ENCODE data around the gene STK40. TPM values are rescaled to one million over a fixed set of nuclear protein-coding genes. Genes with fewer than 3 reads are reported as not detected.

The STK40 gene
- total RNA-seq, 4 donors from 2014 or later = 19.1 to 84.5 (median 44.0) TPM

DNA sequence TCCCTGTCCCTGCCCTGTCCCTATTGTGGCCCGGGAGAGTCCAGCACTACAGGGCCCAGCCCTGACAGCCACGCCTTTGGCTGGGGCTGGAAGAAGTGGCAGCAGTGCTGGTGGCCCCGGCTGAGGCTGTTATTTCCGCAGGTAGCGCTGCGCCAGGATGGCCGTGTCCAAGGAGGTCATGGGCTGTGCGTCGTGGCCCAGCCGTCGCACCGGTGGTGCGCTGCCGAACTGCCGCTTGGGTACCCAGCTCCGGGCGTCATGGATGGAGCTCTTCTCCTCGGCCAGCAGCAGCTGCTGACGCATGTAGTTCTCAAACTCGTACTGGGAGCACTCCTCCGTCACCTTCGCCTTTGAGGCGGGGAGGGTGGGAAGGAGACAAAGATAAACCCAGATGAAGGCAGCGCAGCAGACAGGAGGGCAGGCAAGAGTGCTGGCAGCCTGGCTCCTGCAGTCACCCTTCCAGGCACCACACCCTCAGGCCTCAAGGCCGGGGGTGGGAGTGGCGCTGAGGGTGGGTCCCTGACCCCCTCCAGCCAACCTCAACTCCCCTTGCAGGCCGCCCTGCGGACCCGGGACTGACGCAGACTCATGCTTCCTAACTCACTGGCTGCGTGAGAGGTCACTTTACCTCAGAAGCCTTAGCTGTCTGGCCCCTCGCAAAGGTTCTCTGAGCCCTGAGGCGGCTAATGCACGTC is 44.0 kb downstream of the STK40 start:
- Histone ChIP-seq H3K36me3 (no peaks in the 10 kb centered on the region), H3K4me1 (no peaks in the 10 kb centered on the region)
- no peak for TF ChIP-seq POLR2A (IDR thresholded peaks at IDR 0.05)
- TF ChIP-seq, protein P1, sequence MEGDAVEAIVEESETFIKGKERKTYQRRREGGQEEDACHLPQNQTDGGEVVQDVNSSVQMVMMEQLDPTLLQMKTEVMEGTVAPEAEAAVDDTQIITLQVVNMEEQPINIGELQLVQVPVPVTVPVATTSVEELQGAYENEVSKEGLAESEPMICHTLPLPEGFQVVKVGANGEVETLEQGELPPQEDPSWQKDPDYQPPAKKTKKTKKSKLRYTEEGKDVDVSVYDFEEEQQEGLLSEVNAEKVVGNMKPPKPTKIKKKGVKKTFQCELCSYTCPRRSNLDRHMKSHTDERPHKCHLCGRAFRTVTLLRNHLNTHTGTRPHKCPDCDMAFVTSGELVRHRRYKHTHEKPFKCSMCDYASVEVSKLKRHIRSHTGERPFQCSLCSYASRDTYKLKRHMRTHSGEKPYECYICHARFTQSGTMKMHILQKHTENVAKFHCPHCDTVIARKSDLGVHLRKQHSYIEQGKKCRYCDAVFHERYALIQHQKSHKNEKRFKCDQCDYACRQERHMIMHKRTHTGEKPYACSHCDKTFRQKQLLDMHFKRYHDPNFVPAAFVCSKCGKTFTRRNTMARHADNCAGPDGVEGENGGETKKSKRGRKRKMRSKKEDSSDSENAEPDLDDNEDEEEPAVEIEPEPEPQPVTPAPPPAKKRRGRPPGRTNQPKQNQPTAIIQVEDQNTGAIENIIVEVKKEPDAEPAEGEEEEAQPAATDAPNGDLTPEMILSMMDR (IDR thresholded peaks at IDR 0.05) = no peak

DNA sequence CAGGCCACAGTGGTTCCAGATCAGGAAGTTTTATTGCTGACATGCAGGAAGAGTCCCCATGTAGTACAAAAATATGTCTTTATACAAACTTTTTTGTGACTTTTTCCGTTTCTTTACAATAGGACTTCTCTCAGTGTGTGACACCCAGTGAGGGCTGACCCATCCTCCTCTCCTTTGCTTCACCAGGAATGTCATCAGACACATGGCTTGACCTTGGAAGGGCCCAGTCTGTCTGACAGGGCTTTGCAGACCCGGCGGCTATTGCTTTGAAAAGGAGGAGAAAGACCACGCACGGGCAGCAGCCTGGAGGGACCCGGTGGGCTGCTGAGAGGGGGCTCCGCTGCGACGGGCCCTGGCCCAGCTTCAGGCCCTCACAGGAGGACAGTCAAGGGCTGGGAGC is 46.1 kb downstream of the STK40 start:
- TF ChIP-seq, protein P1 (IDR thresholded peaks at IDR 0.05) = no peak
- no peak for TF ChIP-seq POLR2A (IDR thresholded peaks at IDR 0.05)
- Histone ChIP-seq H3K27me3 (no peaks in the 10 kb centered on the region), H3K9me3 (no peaks in the 10 kb centered on the region), H3K4me3 (no peak overlapping the region), H3K4me1 (no peaks in the 10 kb centered on the region), H3K27ac (no peak overlapping the region), H3K36me3 (no peaks in the 10 kb centered on the region)
- no peak for DNase-seq
- intact Hi-C loops (cut with DNase I; ENCODE audit: low total_unique reads) = loop anchor here (5.0 kb wide), 1 partner anchor 83 kb away; no protein-coding TSS in a partner anchor

More for the DNA sequence above, 44.0 kb downstream of the STK40 start:
- H3K4me3 ChIP-seq = no peak overlapping the region
- no peaks in the 10 kb centered on the region for H3K9me3 ChIP-seq
- H3K27me3 ChIP-seq = no peaks in the 10 kb centered on the region
- intact Hi-C loops (cut with DNase I; ENCODE audit: low total_unique reads) = loop anchor here (5.0 kb wide), 1 partner anchor 81 kb away; no protein-coding TSS in a partner anchor
- H3K27ac ChIP-seq = no peak overlapping the region
- DNase-seq = no peak

DNA sequence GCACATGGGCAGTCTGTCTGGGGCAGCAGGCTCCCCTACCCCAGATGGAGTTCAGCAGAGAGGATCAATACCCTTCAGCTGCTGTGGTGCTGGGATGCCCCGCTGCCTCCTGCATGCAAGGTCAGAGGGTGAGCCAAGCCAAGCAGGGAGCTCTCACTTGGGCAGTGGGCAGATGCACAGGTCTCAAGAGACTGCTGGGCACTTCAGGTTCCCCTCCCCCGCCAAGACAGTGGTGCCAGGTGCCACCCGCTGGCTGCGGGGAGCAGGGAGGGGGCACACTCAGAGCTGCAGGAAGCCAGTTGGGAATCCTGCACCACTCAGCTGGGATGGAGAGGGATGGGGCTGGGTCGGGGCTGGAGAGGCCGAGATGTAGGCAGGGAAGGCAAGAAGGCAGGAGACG is 46.5 kb downstream of the STK40 start:
- no peak overlapping the region for H3K27ac ChIP-seq
- no peaks in the 10 kb centered on the region for H3K9me3 ChIP-seq
- H3K36me3 ChIP-seq = no peaks in the 10 kb centered on the region
- TF ChIP-seq, protein P1 (IDR thresholded peaks at IDR 0.05) = no peak
- TF ChIP-seq POLR2A (IDR thresholded peaks at IDR 0.05) = no peak
- intact Hi-C loops (cut with DNase I; ENCODE audit: low total_unique reads) = no loop called here
- H3K4me1 ChIP-seq = no peaks in the 10 kb centered on the region
- H3K4me3 ChIP-seq = no peak overlapping the region
- H3K27me3 ChIP-seq = no peaks in the 10 kb centered on the region
- no peak for DNase-seq

DNA sequence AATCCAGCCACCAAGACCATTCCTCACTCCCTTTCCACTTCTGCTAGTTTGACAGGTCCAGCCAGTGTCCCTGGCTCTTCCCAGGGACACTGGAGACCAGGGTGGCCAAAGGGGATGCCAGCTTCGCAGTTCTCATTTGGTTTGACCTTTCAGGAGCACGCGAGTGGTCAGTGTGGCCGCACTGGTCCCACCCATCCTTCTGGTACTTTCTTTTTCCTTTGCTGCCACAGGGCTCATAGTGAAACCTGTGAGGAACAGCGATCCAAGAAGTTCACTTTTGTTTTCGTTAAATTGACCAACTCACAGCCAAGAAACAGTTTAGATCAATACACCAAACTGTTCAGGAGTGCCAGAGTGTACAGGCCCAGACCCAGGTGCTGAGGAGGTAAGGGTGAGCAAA is 47.9 kb downstream of the STK40 start:
- Histone ChIP-seq H3K27me3 (no peaks in the 10 kb centered on the region), H3K4me1 (no peaks in the 10 kb centered on the region), H3K4me3 (no peak overlapping the region), H3K9me3 (no peaks in the 10 kb centered on the region), H3K36me3 (no peaks in the 10 kb centered on the region), H3K27ac (no peak overlapping the region)
- no peak for DNase-seq
- intact Hi-C loops (cut with DNase I; ENCODE audit: low total_unique reads) = no loop called here
- TF ChIP-seq, protein P1 (IDR thresholded peaks at IDR 0.05) = no peak
- TF ChIP-seq POLR2A (IDR thresholded peaks at IDR 0.05) = no peak

DNA sequence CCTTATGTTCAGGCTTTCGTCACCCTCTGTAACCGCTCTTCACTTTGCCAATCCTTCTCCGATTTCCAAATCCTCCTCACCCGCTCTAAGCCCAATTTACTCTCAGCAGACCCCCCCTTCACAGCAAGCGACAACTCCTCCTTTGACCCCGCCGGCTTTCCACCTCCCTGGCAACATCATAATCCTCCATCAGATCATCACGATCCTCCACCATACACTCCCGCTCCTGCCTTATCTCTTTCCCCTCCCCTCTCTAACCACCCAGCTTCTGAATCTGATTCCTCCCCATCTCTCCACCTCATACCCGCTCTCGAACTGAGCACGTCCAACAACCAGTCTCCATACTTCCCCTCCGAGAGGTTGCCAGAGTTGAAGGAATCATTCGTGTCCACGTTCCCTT is 54.8 kb downstream of the STK40 start:
- no peak for TF ChIP-seq POLR2A (IDR thresholded peaks at IDR 0.05)
- TF ChIP-seq, protein P1 (IDR thresholded peaks at IDR 0.05) = no peak
- H3K27me3 ChIP-seq = no peaks in the 10 kb centered on the region
- no peaks in the 10 kb centered on the region for H3K36me3 ChIP-seq
- no peaks in the 10 kb centered on the region for H3K9me3 ChIP-seq
- no peaks in the 10 kb centered on the region for H3K4me1 ChIP-seq
- no peak for DNase-seq
- H3K27ac ChIP-seq = no peak overlapping the region
- H3K4me3 ChIP-seq = no peak overlapping the region
- intact Hi-C loops (cut with DNase I; ENCODE audit: low total_unique reads) = no loop called here

All from uterus (tissue), 4 donors.